Measurements from ENCODE around the gene CPNE4.

DNA sequence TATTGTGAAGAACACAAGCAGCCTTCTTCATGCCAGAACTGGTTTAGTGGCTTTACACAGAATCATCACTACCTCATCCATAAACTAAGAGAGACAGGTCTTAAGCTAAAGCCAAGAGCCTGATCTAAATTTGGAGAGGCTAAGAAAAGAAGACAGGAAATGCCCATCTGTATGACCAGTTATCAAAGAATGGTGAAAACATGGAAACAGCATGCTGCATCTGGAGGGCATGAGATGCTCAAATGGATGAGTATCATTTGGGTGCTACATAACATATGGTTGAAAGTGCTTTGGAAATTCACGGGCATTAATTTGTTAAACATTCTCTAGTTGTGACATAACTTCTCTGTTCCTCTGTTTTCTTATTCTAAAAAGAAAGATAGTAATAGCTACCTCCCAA is 112.5 kb downstream of the CPNE4 start:
- no peak for TF ChIP-seq POLR2A (IDR thresholded peaks at IDR 0.05; ENCODE audit: low read depth, low read length)
- no peak for TF ChIP-seq TAF1 (IDR thresholded peaks at IDR 0.05; ENCODE audit: low read depth, low read length)
- TF ChIP-seq PAX5 (IDR thresholded peaks at IDR 0.05; ENCODE audit: insufficient read depth, low read length, severe bottlenecking), result no peak

Data from GM12891 (cell line).